Stomach smooth muscle (tissue), 2 donors: ENCODE results near the gene ETV4.
A peak's percentile ranks its signal among the peaks of the same experiment; 100 is the strongest.

Experiments used
- H3K27ac ChIP-seq: one replicate; pipeline ENCODE4 v1.7.0; 2013; ENCODE audit warnings: mild to moderate bottlenecking, low read length, inconsistent platforms
- H3K27me3 ChIP-seq, 2 donors: one replicate each; pipeline ENCODE4 v1.7.0; 2013; ENCODE audit warnings: low read length in 2 of 2; ENCODE audit not compliant: insufficient read depth in 2 of 2, control insufficient read depth in 1 of 2
- H3K36me3 ChIP-seq, 2 donors: one replicate each; pipeline ENCODE4 v1.7.0; 2013; ENCODE audit warnings: low read length in 2 of 2; ENCODE audit not compliant: control insufficient read depth in 2 of 2, insufficient read depth in 2 of 2
- H3K4me1 ChIP-seq: one replicate; pipeline ENCODE4 v1.7.0; 2013; ENCODE audit warnings: low read length; ENCODE audit not compliant: control insufficient read depth, insufficient read depth
- H3K4me3 ChIP-seq, 2 donors: one replicate each; pipeline ENCODE4 v1.7.0; 2013; ENCODE audit warnings: low read length in 2 of 2
- H3K9ac ChIP-seq, 2 donors: one replicate each; pipeline ENCODE4 v1.7.0; 2013; ENCODE audit warnings: low read length in 2 of 2, mild to moderate bottlenecking in 1 of 2
- H3K9me3 ChIP-seq, 2 donors: one replicate each; pipeline ENCODE4 v1.7.0; 2013; ENCODE audit warnings: low read length in 2 of 2; ENCODE audit not compliant: control insufficient read depth in 2 of 2
- donor health status: healthy.
- donor health status: Pancreatic carcinoma.

ETV4 gene

DNA sequence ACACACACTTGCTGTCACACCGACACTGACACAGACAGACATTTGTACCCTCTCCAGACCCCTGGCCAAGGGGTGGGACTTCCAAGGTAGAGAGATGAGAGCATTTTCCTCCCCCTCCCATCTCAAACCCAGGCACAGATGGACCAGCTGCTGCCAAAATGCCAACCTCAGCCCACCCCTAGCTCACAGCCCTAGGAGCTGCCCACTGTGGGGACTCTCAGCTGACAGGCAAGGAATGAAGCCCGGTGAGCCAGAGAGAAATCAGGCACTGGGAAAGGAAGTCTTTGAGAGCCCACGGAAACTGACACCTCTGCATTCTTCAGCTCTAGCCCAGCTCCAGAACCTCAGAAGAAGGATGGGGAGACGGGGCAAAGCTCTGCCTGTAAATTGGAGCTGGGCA is 2.8 kb downstream of the ETV4 start:
- no peaks in the 10 kb centered on the region for H3K9me3 ChIP-seq
- no peak overlapping the region for H3K27ac ChIP-seq
- no peak overlapping the region for H3K9ac ChIP-seq
- H3K4me1 ChIP-seq: peaks cover 24% of the 10 kb centered on the region
- H3K27me3 ChIP-seq: peaks cover 14 to 43% of the 10 kb centered on the region in 2 donors
- no peaks in the 10 kb centered on the region for H3K36me3 ChIP-seq
- no peak overlapping the region for H3K4me3 ChIP-seq

DNA sequence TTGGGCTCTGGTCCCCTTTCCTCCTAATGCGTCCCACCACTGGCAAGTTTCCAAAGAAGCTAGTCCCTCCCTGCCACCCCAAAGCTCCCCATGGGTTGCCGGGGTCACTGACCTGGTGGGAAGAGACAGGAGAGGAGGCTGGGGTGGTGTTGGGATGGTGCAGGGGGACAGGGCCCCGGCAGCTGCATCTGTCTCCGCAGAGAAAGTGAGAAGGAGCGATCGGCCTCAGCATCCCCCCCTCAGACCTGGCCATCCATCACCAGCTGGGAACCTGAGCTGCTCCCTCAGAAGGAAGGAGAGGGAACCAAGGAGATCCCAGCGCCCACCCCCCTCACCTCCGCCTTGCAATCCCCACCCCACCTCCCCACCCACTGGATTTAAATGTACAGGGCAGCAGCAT is 3.3 kb downstream of the ETV4 start:
- no peaks in the 10 kb centered on the region for H3K36me3 ChIP-seq
- peaks cover 24% of the 10 kb centered on the region for H3K4me1 ChIP-seq
- peaks cover 11 to 39% of the 10 kb centered on the region in 2 donors for H3K27me3 ChIP-seq
- no peak overlapping the region for H3K4me3 ChIP-seq
- H3K27ac ChIP-seq: no peak overlapping the region
- H3K9me3 ChIP-seq: no peaks in the 10 kb centered on the region
- no peak overlapping the region for H3K9ac ChIP-seq

DNA sequence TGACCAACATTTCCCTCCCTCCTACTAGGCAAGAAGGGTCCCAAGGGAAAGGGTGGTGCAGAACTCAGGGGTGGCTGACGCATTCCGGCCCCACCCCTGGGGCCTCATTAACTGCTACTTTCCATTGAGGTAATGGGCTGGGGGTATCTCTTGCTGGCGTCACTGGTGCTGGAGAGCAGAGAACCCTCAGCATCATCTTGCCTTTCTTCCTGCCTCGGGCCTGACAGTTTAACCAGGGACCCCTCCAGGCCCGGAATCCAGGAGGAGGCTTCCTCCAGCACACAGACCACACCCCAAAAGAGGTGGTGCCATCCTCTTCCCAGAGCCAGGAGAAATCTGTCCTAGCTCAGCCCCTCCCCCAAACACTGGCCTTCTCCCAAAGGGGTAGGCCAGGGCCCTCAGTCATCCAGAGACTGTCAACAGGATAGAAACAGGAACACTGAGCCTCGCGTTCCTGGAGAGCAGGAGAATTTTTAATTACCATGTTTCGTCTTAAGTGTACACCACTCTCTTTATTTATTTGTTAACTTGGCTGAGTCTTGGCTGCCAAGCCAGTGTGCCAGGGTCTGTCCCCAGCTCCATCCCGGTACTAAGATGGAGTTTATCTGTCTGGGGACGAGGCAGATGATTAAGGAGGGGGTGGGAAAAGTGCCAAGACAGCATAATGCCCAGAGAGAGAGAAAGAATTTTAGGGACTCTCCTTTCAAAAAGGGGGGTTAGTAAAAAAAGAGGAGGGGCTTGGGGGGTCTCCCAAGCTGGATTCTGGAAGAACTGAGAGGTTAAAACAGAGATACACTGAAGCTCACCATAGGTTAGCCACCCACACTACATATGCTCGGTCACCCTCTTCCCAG is 5.1 kb downstream of the ETV4 start:
- Histone ChIP-seq H3K9ac (no peak overlapping the region), H3K4me1 (peaks cover 14% of the 10 kb centered on the region), H3K27ac (no peak overlapping the region), H3K9me3 (no peaks in the 10 kb centered on the region), H3K36me3 (no peaks in the 10 kb centered on the region), H3K27me3 (peaks cover 0 to 22% of the 10 kb centered on the region in 2 donors), H3K4me3 (no peak overlapping the region)

DNA sequence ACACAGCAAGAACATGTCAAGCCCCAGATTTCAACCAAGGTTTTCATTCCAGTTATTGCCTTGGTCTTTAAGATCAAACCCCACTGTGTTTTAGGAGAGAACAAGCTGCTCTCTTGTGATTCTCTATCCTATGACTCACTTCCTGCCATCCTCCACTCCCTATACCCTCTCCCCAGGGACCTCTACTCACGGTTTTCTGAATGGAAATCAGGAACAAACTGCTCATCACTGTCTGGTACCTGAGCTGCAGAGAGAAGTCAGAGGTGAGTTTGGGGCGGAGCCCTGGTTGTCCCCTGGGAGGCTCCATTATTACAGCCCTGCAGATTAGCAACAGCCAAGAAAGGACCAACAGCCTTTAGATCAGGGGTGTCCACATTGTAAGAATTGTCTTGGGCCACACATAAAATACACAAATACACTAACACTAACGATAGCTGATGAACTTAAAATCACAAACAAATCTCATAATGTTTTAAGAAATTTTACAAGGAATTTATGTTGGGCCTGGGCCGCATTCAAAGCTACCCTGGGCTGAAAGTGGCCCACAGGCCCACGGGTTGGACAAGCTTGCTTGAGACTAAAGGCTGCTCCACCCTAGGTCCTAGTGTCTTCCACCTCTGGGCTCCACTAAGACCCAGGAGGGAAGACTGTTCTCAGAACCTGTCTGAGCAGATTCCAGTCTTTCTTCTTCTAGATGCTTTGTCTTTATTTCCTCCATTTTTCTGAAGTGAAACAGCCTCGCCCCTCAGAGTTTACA is 9.7 kb downstream of the ETV4 start:
- H3K9me3 ChIP-seq: no peaks in the 10 kb centered on the region
- peaks cover 2% of the 10 kb centered on the region for H3K4me1 ChIP-seq
- H3K9ac ChIP-seq: no peak overlapping the region
- no peak overlapping the region for H3K4me3 ChIP-seq
- no peaks in the 10 kb centered on the region for H3K27me3 ChIP-seq
- no peak overlapping the region for H3K27ac ChIP-seq
- H3K36me3 ChIP-seq: no peaks in the 10 kb centered on the region

DNA sequence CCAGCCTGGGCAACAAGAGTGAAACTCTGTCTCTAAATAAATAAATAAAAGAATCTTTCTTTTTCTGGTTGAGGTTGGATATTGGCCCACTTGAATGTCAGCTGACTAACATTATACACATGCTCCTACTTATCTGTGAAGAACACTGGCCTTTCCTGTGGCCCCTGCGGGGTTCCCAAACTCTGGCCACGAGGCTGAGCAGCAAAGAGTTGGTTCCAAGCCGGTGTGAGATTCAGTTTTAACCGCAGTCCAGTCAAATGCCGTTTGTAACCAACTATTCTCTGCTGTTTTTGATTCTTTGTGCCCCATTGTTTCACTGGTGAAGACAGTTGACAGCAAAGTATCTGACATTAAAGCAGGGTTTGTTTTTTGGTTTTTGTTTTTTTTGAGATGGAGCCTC is 11.2 kb downstream of the ETV4 start:
- Histone ChIP-seq H3K9ac (no peak overlapping the region), H3K4me1 (peaks cover 11% of the 10 kb centered on the region), H3K27me3 (no peaks in the 10 kb centered on the region), H3K4me3 (no peak overlapping the region), H3K9me3 (no peaks in the 10 kb centered on the region), H3K27ac (no peak overlapping the region), H3K36me3 (no peaks in the 10 kb centered on the region)

DNA sequence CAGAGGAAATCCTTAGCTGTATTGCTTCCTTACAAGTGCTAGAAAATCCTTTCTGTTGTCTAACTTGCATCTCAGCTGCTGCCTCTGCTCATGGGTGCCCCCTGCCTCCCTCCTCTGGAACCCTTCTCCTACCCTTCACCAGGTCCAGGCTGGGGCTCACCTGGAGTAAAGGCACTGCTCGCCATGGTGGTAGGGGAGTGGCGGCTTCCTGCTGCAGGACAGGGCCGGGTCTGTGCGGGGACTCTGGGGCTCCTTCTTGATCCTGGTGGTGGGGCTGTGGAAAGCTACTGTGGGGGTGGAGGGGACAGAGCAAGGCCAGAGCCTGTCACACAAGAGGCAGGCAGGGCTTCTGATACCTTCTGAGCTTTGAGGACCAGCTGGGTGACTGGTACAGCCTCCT is 12.4 kb downstream of the ETV4 start:
- Histone ChIP-seq H3K27ac (no peak overlapping the region), H3K36me3 (peaks cover 0 to 2% of the 10 kb centered on the region in 2 donors)

DNA sequence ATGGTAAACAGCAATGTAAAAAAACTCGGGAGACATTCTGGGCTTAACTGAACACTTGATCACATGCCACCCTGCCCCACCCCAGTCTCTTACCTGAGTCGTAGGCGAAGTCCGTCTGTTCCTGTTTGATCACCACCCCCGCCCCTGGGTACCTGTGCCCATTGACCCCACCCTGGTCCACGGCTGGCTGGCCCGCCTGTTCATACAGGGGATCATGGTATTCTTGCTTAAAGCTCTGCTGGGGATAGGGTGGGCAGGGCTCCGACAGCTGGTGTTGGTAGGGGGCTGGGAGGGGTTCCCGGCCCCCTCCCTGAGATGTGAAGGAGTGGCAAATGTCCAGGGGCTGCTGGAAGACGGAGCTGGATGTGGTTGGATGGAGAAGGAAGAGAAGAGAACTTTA is 13.6 kb downstream of the ETV4 start:
- no peak overlapping the region for H3K27ac ChIP-seq
- H3K9me3 ChIP-seq: no peaks in the 10 kb centered on the region
- H3K36me3 ChIP-seq: peaks cover 0 to 2% of the 10 kb centered on the region in 2 donors

More for the DNA sequence above, 12.4 kb downstream of the ETV4 start:
- Histone ChIP-seq H3K9ac (no peak overlapping the region), H3K27me3 (no peaks in the 10 kb centered on the region), H3K4me1 (peaks cover 12% of the 10 kb centered on the region), H3K9me3 (no peaks in the 10 kb centered on the region), H3K4me3 (no peak overlapping the region)

DNA sequence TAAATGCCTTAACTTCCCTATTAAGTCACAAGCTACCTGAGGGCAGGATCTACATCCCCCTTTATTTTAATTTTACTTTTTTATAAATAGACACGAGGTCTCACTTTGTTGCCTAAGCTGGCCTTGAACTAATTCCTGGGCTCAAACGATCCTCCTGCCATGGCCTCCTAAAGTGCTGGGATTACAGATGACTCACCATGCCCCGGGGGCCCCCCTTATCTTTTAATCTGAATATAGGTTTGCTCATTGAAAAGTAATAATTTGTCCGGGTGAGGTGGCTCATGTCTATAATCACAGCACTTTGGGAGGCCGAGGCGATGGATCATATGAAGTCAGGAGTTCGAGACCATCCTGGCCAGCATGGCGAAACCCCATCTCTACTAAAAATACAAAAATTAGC is 14.2 kb downstream of the ETV4 start:
- no peak overlapping the region for H3K9ac ChIP-seq
- no peak overlapping the region for H3K27ac ChIP-seq
- no peaks in the 10 kb centered on the region for H3K9me3 ChIP-seq
- H3K4me3 ChIP-seq: no peak overlapping the region
- H3K4me1 ChIP-seq: peaks cover 12% of the 10 kb centered on the region
- no peaks in the 10 kb centered on the region for H3K27me3 ChIP-seq
- peaks cover 0 to 7% of the 10 kb centered on the region in 2 donors for H3K36me3 ChIP-seq

More for the DNA sequence above, 13.6 kb downstream of the ETV4 start:
- no peaks in the 10 kb centered on the region for H3K27me3 ChIP-seq
- no peak overlapping the region for H3K4me3 ChIP-seq
- H3K4me1 ChIP-seq: peaks cover 12% of the 10 kb centered on the region
- no peak overlapping the region for H3K9ac ChIP-seq

DNA sequence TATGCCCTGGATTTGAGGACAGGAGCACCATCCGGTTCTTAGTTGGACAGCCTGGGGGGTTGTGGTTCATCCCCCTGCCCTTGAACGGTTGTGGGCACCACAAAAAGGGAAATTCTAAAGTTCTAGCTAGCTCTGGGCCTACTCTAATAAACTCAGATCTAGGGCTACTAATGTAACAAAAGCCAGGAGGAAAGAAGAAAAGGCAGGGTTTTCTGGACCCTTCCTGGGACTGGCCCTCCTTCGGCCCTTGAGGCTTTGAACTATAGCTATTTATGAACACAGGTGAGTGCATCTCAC is 15.1 kb downstream of the ETV4 start:
- Histone ChIP-seq H3K27ac (no peak overlapping the region), H3K9ac (no peak overlapping the region), H3K4me1 (peaks cover 12% of the 10 kb centered on the region), H3K9me3 (no peaks in the 10 kb centered on the region), H3K4me3 (no peak overlapping the region), H3K36me3 (peaks cover 0 to 14% of the 10 kb centered on the region in 2 donors), H3K27me3 (no peaks in the 10 kb centered on the region)

DNA sequence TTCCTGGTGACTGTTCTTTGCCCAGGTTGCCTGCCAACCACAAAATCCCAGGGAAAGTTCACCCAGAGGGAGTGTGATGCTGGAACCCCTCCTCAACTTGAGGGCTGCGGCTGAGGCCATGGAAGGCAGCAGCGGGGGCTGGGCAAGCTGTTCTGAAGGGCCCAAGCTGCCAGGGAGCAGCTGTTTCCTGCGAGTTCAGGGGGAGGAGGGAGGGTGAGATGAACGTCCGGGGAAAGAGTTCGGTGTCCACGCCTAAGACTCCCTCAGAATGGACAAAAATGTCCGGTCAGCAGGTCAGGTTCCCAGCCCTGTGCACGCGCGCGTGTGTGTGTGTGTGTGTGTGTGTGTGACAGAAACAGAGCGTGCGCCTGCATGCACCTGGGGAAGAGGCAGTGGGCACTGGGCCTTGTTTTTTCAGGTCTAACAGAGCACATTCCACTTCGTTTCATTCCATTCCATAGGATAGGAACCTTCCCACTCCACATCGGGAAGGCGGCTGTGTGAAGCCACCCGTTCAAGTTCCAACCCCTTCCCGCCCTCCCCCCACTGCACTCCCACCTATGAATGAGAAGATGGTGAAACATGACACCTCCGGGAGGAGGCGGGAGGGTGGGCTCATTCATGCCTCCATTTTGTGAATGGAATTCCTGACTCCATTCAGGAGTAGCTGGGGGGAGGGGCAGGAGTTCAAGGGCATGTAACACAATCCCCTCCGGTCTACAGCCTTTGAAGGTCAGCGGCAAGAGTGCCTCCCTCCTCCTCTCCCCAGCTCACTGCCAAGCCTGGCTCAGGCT is 15.7 kb downstream of the ETV4 start:
- H3K36me3 ChIP-seq: peaks cover 1 to 16% of the 10 kb centered on the region in 2 donors
- H3K27ac ChIP-seq: no peak overlapping the region
- H3K27me3 ChIP-seq: no peaks in the 10 kb centered on the region
- H3K4me1 ChIP-seq: peaks cover 12% of the 10 kb centered on the region
- peak overlapping the region in 1 of 2 donors; percentile 49 for H3K4me3 ChIP-seq
- H3K9ac ChIP-seq: peak overlapping the region in 1 of 2 donors; percentile 21
- H3K9me3 ChIP-seq: no peaks in the 10 kb centered on the region
